Urinary bladder (tissue), 4 donors: ENCODE data around the gene TOGARAM1. TPM values are rescaled to one million over a fixed set of nuclear protein-coding genes. Genes with fewer than 3 reads are reported as not detected.
A peak's percentile ranks its signal among the peaks of the same experiment; 100 is the strongest.
"Not testable (repeated sequence)": the region's sequence is repeated elsewhere in the genome, so short reads cannot be mapped to it uniquely, and the experiment has no call there.

Experiments used
- DNase-seq: peaks from one replicate; pipeline ENCODE4 v3.0.0-alpha.2; 2015; ENCODE audit errors: extremely low spot score
- H3K27ac ChIP-seq: one replicate; pipeline ENCODE4 v1.5.1; 2013; ENCODE audit warnings: low read depth, mild to moderate bottlenecking, moderate library complexity
- H3K36me3 ChIP-seq: one replicate; pipeline ENCODE4 v1.6.1; 2013; ENCODE audit warnings: mild to moderate bottlenecking, moderate library complexity; ENCODE audit not compliant: insufficient read depth
- H3K4me1 ChIP-seq: one replicate; pipeline ENCODE4 v1.6.1; 2013; ENCODE audit warnings: mild to moderate bottlenecking, moderate library complexity; ENCODE audit not compliant: insufficient read depth
- H3K4me3 ChIP-seq: one replicate; pipeline ENCODE4 v1.5.1; 2013; ENCODE audit warnings: low read depth, low read length
- WGBS: extraction: QIAGEN DNeasy Blood & Tissue Kit; methylation state at CpG from one replicate; pipeline ENCODE4 v1.1.7; 2013; 5-methylcytosine and 5-hydroxymethylcytosine counted together
- polyA plus RNA-seq: library from polyadenylated mRNA; stranded (reverse); fragments of 200-250 nt; gene quantifications from one replicate; pipeline ENCODE4 v1.2.3, GENCODE V29; 2013
- total RNA-seq: library from RNA; depleted of rRNA; stranded (reverse); fragments of >200 nt; gene quantifications from one replicate; pipeline ENCODE4 v1.2.3, GENCODE V29; 2014
- donor health status: healthy with polysubstance abuse.
- donor health status: healthy.

TOGARAM1 gene
- total and polyA plus RNA-seq, 2 donors = 8.2 to 78.8 TPM

- Histone ChIP-seq H3K27ac (no peak overlapping the region), H3K4me1 (no peaks in the 10 kb centered on the region), H3K36me3 (peaks cover 3% of the 10 kb centered on the region), H3K4me3 (no peak overlapping the region)
- DNase-seq = no peak
- 83% methylated on average over 3 of the region's 3 CpGs for WGBS
Measured at GRCh38 chr14:45068396-45068795, 106.4 kb downstream of the TOGARAM1 start.

GRCh38 chr14:45070215-45070614 is 108.2 kb downstream of the TOGARAM1 start:
- Histone ChIP-seq H3K4me1 (no peaks in the 10 kb centered on the region), H3K4me3 (no peak overlapping the region), H3K27ac (no peak overlapping the region), H3K36me3 (peaks cover 3% of the 10 kb centered on the region)
- no peak for DNase-seq
- WGBS = 94% methylated on average over 1 of the region's 1 CpG

GRCh38 chr14:45072126-45072525 is 110.1 kb downstream of the TOGARAM1 start:
- DNase-seq = no peak
- 94% methylated on average over 6 of the region's 6 CpGs for WGBS
- peaks cover 3% of the 10 kb centered on the region for H3K36me3 ChIP-seq
- no peaks in the 10 kb centered on the region for H3K4me1 ChIP-seq
- no peak overlapping the region for H3K4me3 ChIP-seq
- H3K27ac ChIP-seq = no peak overlapping the region

DNA sequence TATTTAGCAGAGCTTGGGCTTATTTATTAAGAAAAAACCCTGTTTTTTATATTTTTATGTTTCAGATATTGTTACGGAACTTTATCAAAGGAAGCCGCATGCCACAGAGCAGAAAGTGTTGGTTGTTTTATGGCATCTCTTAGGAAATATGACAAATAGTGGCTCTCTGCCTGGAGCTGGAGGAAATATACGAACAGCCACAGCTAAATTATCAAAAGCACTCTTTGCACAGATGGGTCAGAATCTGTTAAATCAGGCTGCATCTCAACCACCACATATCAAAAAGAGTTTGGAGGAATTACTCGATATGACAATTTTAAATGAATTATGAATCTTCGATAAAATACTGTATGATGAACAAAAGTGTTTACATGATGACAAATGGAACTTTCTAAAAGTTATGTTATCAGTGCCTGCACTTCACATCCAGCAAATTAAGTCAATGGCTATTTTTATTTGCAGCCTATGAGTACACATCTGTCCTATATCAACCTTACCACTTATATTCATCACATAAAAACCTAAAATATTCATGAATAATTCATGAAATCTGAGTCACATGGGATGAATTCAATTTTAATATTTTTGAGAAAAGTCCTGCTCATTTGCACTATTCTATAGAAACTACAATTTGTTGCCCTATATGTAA is 111.4 kb downstream of the TOGARAM1 start:
- H3K36me3 ChIP-seq = peaks cover 3% of the 10 kb centered on the region
- H3K4me1 ChIP-seq = no peaks in the 10 kb centered on the region
- no peak for DNase-seq
- H3K4me3 ChIP-seq = no peak overlapping the region
- WGBS = 81% methylated on average over 5 of the region's 5 CpGs
- no peak overlapping the region for H3K27ac ChIP-seq

GRCh38 chr14:45078323-45078722 is 116.3 kb downstream of the TOGARAM1 start:
- H3K4me1 ChIP-seq = no peaks in the 10 kb centered on the region
- no peak overlapping the region for H3K4me3 ChIP-seq
- no peak for DNase-seq
- H3K27ac ChIP-seq = no peak overlapping the region
- H3K36me3 ChIP-seq = no peaks in the 10 kb centered on the region
- WGBS = 91% methylated on average over 1 of the region's 1 CpG

GRCh38 chr14:45080416-45080968 is 118.5 kb downstream of the TOGARAM1 start:
- H3K4me1 ChIP-seq = not testable (repeated sequence)

DNA sequence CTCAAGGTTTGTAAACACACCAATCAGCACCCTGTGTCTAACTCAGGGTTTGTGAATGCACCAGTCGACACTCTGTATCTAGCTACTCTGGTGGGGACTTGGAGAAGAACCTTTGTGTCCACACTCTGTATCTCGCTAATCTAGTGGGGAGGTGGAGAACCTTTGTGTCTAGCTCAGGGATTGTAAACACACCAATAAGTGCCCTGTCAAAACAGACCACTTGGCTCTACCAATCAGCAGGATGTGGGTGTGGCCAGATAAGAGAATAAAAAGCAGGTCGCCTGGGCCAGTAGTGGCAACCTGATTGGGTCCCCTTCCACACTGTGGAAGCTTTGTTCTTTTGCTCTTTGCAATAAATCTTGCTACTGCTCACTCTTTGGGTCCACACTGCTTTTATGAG is 119.1 kb downstream of the TOGARAM1 start:
- 90% methylated on average over 3 of the region's 3 CpGs for WGBS
- H3K27ac ChIP-seq, H3K4me1 ChIP-seq, H3K4me3 ChIP-seq, DNase-seq, H3K36me3 ChIP-seq: not testable (repeated sequence)

More at GRCh38 chr14:45080416-45080968, 118.5 kb downstream of the TOGARAM1 start:
- not testable (repeated sequence) for H3K4me3 ChIP-seq, H3K27ac ChIP-seq, DNase-seq, H3K36me3 ChIP-seq
- 97% methylated on average over 40 of the region's 40 CpGs for WGBS

DNA sequence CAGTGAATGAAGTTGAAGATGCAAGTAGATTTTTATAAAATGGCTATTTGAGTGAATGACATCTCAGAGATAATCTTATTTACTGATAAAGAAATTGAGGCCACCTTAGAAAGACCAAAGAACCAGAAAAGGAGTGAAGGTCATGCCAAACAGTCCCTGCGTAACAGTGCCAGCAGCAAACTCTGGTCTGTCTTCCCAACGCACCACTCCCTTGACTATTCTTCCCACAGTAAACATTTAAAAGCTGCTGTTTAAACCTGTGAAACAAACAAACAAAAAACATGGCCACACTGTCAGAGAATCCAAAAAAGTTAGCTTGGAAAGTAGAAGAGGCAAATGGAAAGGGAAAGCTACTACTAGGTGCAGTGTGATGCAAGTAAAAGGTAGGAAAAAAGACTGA is 120.4 kb downstream of the TOGARAM1 start:
- Histone ChIP-seq H3K36me3 (no peaks in the 10 kb centered on the region), H3K4me1 (peaks cover 1% of the 10 kb centered on the region), H3K27ac (no peak overlapping the region), H3K4me3 (no peak overlapping the region)
- no peak for DNase-seq
- 77% methylated on average over 2 of the region's 2 CpGs for WGBS

DNA sequence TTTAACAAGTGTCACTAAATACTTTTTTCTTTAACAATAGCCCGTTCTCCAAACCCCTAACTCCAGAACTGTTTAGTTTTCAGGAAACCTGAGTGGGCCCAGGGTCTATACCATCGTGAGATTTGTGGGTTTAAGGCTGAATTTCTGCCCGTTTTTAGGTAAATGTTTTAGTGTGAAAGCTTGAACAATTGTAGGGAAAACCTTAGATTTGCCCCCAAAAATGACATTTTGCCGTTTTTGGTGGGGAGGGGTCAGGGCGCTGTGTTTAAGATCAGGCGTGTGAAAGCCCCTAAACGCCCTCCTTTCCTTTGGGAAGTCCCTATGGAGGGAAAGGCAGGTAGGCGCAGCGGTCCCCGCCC is 121.6 kb downstream of the TOGARAM1 start:
- Histone ChIP-seq H3K4me1 (peaks cover 1% of the 10 kb centered on the region), H3K27ac (no peak overlapping the region), H3K4me3 (peak overlapping the region; percentile 73), H3K36me3 (no peaks in the 10 kb centered on the region)
- peak; percentile 11 for DNase-seq
- WGBS = under 1% methylated on average over 10 of the region's 10 CpGs

DNA sequence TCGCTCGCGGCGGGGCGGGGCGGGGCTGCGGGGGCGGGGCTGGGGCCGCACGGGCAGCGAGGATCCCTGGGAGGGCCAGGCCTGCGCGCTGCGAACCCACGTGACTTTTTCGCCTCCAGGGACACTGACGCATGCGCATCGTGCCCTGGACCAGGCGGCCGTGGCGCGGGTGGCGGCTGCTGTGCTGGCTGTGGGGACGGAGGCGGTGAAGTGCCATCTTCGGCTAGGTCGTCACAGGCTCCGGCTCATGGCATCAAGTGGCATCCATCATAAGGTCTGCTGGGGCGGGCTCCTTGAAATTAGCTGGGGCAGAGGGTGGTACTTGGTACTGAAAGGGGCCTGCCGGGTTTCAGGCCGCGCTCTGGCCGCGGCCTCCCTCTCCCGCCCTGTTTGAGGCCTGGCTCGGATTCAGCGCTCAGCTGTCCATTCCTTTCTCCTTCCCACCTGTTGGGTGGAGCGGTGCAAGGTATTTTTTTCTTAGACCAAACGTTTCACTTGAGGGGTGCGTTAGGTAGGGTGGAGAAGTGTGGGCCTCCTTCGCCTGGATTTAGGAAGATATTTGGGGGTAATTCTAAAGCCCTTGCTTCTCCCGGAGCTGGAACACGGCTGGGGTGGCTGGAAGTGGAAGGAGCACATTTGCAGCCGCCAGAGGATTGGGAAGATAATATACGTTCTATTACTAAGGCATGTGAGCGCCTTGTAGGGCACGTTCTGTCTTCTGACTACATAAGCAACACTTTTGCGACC is 122.2 kb downstream of the TOGARAM1 start, which contains the start of gene PRPF39:
Gene PRPF39 (plus strand): TSS at position 141 of the 747 bp plus-strand sequence. CDS start 11,124 bp downstream, outside the sequence.
- H3K36me3 ChIP-seq = no peaks in the 10 kb centered on the region
- H3K27ac ChIP-seq = peak within 1 kb of the TSS; percentile 35
- H3K4me3 ChIP-seq = peak within 1 kb of the TSS; percentile 73
- peak; percentile 83 for DNase-seq
- WGBS = under 1% methylated on average over 49 of the region's 49 CpGs
- H3K4me1 ChIP-seq = peaks cover 1% of the 10 kb centered on the region

DNA sequence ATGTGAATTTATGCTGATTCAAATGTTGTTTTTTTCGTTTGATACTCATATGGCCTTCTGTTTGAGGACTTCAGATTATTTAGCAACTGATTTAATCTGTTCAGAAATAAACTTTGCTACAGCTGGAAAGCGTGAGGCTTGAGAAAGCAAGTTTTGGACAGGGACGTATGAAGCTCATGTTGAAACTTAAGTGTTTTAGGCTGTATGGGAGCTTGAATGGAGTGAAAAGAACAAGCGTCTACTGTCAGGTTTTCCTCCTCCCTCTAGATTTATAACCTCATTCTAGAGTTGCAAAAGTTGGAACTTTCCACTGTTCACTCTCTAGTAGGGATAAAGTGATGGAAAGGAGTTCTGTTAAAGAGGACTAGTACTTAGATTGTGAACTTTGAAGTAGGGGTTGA is 123.0 kb downstream of the TOGARAM1 start:
- 3% methylated on average over 4 of the region's 4 CpGs for WGBS

GRCh38 chr14:45089813-45090212 is 127.8 kb downstream of the TOGARAM1 start:
- peaks cover 1% of the 10 kb centered on the region for H3K4me1 ChIP-seq
- DNase-seq = no peak
- H3K27ac ChIP-seq = no peak overlapping the region
- no peak overlapping the region for H3K4me3 ChIP-seq
- WGBS = 54% methylated on average over 1 of the region's 1 CpG
- no peaks in the 10 kb centered on the region for H3K36me3 ChIP-seq

More for the DNA sequence above, 123.0 kb downstream of the TOGARAM1 start:
- no peak for DNase-seq
- Histone ChIP-seq H3K36me3 (no peaks in the 10 kb centered on the region), H3K4me3 (peak overlapping the region; percentile 73), H3K4me1 (peaks cover 1% of the 10 kb centered on the region), H3K27ac (no peak overlapping the region)

- no peak for DNase-seq
- H3K4me1 ChIP-seq = no peaks in the 10 kb centered on the region
- no peak overlapping the region for H3K27ac ChIP-seq
- H3K36me3 ChIP-seq = no peaks in the 10 kb centered on the region
- H3K4me3 ChIP-seq = no peak overlapping the region
- 89% methylated on average over 2 of the region's 2 CpGs for WGBS
Measured at GRCh38 chr14:45091710-45092109, 129.7 kb downstream of the TOGARAM1 start.

- no peak overlapping the region for H3K4me3 ChIP-seq
- H3K27ac ChIP-seq = no peak overlapping the region
- no peak for DNase-seq
- H3K4me1 ChIP-seq = no peaks in the 10 kb centered on the region
- no peaks in the 10 kb centered on the region for H3K36me3 ChIP-seq
- WGBS = 96% methylated on average over 2 of the region's 2 CpGs
Measured at GRCh38 chr14:45094275-45094674, 132.3 kb downstream of the TOGARAM1 start.
